Measurements from ENCODE around the gene HACL1.
A peak's percentile ranks its signal among the peaks of the same experiment; 100 is the strongest.

DNA sequence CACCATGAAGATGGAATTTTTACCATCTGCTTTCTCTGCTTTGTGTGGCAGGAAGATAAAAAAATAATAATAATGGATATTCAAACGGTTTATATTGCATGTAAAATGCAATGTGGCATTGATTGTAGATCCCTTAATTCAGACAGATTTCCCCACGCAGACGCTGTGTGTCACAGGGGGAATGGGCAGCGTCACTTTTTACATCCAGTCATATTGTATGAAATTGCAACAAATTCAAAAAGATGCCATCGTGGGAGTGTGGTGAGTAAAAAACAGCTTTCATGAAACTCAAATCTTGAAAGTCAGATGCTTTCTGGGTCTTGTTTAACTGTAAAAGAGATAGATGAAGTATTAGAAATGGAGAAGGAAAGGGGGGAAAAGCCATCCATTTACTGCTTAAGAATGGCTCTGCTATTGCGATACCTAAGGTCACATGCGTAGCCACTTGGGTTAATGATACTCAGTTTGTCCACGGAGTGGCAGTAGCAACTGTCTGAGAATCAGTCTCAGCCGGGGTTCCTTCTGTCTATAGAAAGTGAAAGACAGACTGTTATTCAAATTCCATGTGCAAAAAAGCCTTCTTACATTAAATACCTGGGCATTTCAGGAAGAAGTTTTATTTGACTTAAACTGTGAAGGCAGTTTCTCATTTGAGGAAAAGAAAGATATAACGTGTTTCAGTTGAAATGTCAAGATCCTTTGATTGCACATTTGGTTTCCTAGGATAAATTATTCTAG, 28.7 kb upstream of the HACL1 start:
- TF ChIP-seq ZBTB7A (IDR thresholded peaks at IDR 0.05; ENCODE audit: low read depth) (no peak), TEAD4 (IDR thresholded peaks at IDR 0.05) (no peak), CREB1 (IDR thresholded peaks at IDR 0.05; ENCODE audit: low read depth) (no peak), RAD21 (IDR thresholded peaks at IDR 0.05; ENCODE audit: low read depth) (peak; percentile 87), EP300 (IDR thresholded peaks at IDR 0.05; ENCODE audit: borderline replicate concordance) (no peak), YY1 (IDR thresholded peaks at IDR 0.05; ENCODE audit: low read depth) (no peak)
- TF ChIP-seq, protein P1, sequence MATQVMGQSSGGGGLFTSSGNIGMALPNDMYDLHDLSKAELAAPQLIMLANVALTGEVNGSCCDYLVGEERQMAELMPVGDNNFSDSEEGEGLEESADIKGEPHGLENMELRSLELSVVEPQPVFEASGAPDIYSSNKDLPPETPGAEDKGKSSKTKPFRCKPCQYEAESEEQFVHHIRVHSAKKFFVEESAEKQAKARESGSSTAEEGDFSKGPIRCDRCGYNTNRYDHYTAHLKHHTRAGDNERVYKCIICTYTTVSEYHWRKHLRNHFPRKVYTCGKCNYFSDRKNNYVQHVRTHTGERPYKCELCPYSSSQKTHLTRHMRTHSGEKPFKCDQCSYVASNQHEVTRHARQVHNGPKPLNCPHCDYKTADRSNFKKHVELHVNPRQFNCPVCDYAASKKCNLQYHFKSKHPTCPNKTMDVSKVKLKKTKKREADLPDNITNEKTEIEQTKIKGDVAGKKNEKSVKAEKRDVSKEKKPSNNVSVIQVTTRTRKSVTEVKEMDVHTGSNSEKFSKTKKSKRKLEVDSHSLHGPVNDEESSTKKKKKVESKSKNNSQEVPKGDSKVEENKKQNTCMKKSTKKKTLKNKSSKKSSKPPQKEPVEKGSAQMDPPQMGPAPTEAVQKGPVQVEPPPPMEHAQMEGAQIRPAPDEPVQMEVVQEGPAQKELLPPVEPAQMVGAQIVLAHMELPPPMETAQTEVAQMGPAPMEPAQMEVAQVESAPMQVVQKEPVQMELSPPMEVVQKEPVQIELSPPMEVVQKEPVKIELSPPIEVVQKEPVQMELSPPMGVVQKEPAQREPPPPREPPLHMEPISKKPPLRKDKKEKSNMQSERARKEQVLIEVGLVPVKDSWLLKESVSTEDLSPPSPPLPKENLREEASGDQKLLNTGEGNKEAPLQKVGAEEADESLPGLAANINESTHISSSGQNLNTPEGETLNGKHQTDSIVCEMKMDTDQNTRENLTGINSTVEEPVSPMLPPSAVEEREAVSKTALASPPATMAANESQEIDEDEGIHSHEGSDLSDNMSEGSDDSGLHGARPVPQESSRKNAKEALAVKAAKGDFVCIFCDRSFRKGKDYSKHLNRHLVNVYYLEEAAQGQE (IDR thresholded peaks at IDR 0.05; ENCODE audit: low read depth): no peak
